GM19025 (cell line): ENCODE results near the gene ABHD16A.
"Not testable (repeated sequence)": the region's sequence is repeated elsewhere in the genome, so short reads cannot be mapped to it uniquely, and the experiment has no call there.

ENCODE experiments used
- ATAC-seq: cut with Tn5 transposase; IDR thresholded peaks from one replicate; pipeline ENCODE4 v1.9.1; 2021; ENCODE audit warnings: mild to moderate bottlenecking, low read depth, moderate library complexity; ENCODE audit not compliant: unreplicated experiment

Gene ABHD16A

DNA sequence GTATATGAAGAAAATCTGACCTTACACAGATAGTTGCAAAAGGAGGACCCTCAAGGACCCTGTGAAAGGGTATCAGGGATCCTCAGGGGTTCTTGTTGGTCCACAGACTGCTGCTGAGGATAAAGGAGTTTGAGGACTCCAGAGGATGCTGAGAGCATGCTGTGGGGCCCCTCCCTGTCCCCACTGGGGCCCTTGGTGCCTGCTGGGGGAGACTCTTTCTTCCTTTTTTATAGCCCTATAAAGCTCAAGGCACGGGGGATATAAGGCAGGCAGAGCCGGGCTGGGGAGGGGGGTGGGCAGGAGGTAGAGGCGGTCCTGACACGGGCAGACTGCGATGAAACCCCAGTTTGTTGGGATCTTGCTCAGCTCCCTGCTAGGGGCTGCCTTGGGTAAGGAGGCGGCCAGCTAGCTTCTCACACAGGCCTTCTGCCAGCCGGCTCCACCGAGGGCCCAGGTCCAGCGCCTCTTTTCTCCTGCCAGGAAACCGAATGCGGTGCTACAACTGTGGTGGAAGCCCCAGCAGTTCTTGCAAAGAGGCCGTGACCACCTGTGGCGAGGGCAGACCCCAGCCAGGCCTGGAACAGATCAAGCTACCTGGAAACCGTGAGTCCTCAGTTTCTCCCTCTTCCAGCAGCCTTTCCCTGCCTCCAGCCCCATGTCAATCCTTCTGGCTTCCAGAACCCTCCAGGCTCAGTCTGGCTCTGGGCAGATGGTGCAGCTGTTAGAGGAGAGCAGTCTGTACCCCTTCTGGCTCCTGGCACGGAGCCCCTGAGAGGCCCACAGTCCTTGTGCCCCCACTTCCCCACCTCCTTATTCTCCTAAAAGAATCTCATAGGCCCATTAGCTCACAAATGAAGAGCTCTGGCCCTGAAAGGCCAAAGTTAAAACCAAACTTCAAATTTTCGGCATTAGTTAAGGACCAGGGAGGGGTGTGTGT, 12.2 kb upstream of the ABHD16A start, which contains the start of gene LY6G6D:
TSS of gene LY6G6D (plus strand) at position 327 of the 937 bp plus-strand sequence. CDS start at position 335, 8 bp downstream.
- ATAC-seq, result no peak

GRCh38 chr6:31713991-31714684, 11.0 kb upstream of the ABHD16A start:
- no peak for ATAC-seq

DNA sequence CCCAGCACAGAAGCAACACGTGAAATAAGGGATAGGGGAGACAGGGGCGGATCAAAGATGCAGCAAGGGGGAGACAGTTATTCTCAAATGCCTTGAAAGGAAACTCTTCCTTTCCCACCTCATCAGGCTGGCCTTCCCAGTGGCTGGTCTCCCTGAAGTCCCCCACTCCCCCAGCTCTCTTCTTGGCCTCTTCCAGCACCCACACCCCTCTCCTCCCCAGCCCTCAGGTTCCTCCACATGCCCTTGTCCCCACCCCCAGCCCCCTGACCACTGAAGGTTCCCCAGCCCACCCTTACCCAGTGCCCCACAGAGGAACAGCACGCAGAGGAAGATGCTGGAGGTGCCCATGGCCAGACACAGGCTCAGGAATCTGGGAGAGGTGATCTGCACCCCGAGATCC, 10.3 kb upstream of the ABHD16A start:
- ATAC-seq, result no peak

DNA sequence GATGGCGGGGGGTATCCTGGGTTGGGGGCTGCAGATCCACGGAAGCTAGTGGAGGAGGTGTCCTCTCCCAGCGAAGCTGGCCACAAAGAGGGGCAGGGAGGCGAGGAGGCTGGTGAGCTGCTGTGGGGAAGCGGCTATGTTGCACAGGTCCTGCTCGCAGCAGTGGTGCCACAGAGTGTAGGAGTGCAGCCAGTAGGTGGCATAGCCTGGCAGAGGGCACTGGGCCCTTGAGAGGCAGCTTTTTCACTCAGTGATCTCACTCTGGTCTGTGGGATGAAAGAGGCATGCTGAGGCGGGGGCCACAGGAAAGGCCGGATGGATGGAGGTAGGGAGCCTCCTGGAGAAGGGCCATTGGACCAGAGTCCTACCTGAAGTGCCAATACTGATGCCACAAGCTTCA, 9.2 kb upstream of the ABHD16A start:
- no peak for ATAC-seq

GRCh38 chr6:31711233-31711632, 8.1 kb upstream of the ABHD16A start:
- ATAC-seq, result no peak

DNA sequence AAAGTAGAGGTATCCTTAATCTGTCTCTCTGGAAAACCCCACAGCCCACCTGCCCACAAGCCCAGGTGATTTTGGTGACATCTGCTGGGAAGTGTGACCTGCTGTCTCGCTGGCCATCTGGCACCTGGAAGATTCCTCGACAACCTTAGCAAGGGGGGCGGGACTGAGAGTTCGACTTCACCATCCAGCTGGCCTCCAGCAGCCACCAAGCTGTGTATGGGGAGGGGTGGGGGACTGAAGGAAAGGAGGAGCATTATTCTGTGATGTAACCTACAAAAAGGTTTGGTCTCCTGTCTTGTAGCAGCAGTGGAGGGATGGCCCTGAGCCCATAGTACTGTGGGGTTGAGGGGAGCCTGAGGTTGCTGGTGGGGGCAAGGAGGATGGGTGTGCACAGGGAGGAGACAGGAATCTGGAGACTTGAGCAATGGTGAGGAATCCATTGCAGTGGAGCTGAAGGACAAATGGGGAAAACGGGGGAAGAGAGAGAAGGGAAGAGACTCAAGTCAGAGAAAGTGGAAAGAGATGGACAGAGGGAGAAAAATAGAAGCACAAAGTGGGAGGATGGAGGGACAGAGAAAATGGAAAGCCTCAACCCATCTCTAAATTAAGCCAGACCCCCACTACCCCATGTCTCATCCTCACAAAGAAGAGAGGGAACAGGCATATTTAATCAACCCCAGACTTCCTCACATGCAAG, 7.5 kb upstream of the ABHD16A start:
- ATAC-seq, result no peak

- not testable (repeated sequence) for ATAC-seq
These were observed 6.0 kb upstream of the ABHD16A start for GRCh38 chr6:31709157-31709556.

DNA sequence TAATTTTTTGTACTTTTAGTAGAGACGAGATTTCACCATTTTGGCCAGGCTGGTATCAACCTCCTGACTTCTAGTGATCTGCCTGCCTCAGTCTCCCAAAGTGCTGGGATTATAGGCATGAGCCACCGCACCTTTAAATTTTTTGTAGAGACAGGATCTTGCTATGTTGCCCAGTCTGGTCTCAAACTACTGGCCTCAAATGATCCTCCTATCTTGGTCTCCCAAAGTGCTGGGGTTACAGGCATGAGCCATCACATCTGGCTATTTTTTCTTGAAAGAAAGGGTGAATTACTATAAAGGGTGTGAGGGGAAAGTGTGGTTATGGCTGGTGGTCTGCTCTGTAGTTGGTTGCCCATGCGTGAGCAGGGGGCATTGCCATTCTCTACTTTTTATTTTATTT, 5.1 kb upstream of the ABHD16A start:
- no peak for ATAC-seq

DNA sequence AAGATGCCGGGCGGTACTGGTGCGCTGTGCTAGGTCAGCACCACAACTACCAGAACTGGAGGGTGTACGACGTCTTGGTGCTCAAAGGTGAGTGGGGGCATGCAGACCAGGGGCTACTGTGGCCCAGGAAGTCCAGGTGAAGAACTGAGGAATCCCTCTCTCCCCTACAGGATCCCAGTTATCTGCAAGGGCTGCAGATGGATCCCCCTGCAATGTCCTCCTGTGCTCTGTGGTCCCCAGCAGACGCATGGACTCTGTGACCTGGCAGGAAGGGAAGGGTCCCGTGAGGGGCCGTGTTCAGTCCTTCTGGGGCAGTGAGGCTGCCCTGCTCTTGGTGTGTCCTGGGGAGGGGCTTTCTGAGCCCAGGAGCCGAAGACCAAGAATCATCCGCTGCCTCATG, 4.6 kb upstream of the ABHD16A start:
- no peak for ATAC-seq

GRCh38 chr6:31706599-31706998, 3.5 kb upstream of the ABHD16A start, which contains the start of gene LY6G6F:
TSS of gene LY6G6F (plus strand) at chr6:31706866. CDS start at chr6:31706907, 41 bp downstream.
- no peak for ATAC-seq

DNA sequence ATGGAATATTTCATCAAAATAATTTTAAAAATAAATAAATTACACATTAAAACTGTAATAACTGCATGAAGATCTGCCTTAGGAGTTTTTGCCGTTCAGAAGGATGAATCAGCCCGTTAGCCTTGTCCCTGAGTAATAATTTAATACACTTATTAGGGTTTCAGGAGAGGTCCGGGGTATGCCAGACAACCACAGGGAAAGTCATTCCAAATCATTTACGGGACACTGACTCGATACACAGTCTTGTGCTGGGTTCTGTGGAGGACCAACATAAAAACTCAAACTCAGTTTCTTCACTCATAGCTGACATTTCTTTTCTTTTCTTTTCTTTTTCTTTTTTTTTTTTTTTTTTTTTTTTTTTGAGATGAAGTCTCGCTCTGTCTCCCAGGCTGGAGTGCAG, 2.8 kb upstream of the ABHD16A start:
- no peak for ATAC-seq

- no peak for ATAC-seq
These were observed 712 bp downstream of the ABHD16A start for GRCh38 chr6:31702405-31702818.

DNA sequence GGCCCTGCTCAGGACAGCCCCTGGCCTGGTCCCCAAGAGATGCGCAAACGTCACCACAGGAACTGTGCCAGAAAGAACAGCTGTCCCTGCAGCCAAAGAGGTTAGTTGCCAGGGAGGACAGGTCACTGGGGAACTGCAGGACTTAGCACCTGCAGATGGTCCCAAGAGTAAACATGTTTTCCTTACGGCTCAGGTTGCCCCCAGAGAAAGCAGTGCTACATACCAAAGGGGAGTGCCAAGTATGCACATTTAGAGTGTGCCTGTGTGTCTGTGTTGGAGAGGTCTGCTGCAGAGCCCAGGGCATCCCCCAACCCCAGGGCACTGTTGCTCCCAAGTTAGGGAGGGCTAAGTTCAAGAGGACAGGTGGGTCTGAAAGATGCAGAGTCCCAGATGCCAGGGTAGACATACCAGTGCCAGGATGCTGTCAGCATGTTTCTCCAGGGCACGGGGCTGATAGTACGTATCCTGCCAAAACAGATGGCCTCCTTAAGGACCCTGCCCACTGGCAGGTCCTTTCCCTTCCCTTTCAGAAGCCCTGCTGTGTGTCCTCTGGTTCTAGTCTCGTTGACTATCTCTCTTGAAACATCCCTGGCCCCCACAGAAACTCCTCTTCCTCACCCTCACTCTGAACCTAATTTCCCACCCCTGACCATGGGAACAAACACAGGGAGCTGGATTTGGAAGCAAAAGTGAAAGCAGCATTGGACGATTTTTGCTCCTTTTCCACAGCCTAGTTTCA, 1.3 kb downstream of the ABHD16A start:
- ATAC-seq, result no peak

DNA sequence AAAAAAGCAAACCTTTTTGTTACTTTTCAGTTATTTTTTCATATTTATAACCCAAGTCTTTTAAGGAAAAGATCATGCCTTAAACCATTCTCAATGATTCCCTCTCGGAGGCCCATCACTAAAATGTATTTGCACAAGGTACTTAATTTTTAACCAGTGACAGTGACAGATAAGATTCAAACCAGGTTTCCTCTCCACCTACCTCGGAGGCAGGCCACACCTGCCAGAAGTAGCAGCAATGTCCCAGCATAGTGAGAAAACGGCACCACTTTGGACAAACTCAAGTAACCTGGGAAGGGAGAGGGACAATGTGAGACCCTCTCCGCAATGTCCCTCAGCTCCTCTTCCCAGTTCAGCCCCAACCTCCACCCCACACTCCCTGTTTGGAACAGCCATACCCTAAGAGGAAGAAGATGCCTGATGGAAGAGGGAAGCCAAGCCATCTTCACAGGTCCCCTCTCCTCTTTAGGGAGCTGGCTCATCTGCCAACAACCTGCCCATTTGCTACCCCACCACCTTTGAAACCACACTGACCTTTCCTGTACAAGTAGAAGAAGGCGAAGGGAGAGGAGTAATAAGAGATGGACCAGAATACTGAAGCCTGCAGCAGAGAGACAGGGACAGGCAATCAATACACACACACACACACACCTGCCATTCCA, 2.3 kb downstream of the ABHD16A start:
- ATAC-seq, result no peak

- ATAC-seq, result no peak
These were observed 5.6 kb downstream of the ABHD16A start for GRCh38 chr6:31697555-31697954.

DNA sequence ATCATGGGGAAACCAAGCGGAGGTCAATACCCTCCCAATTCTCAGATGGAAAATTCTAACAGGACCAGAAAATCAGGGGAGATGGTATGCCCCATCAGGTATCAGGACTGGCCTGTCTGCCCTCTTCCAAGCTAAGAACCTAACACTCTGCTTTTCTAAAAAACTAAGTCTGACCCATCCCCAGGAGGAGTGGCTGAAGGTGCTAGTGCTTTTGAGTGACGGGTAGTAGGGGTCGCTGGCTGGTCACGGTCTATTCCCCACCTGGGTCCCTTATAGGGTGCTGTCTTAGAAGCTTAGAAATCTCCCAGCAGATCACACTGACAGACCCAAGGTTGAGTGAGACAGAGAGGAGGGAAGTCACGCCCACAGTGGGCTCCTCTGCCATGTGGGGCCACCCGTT, 9.6 kb downstream of the ABHD16A start:
- ATAC-seq, result no peak

GRCh38 chr6:31692886-31693285, 10.2 kb downstream of the ABHD16A start:
- no peak for ATAC-seq

GRCh38 chr6:31692353-31692752, 10.8 kb downstream of the ABHD16A start:
- no peak for ATAC-seq

DNA sequence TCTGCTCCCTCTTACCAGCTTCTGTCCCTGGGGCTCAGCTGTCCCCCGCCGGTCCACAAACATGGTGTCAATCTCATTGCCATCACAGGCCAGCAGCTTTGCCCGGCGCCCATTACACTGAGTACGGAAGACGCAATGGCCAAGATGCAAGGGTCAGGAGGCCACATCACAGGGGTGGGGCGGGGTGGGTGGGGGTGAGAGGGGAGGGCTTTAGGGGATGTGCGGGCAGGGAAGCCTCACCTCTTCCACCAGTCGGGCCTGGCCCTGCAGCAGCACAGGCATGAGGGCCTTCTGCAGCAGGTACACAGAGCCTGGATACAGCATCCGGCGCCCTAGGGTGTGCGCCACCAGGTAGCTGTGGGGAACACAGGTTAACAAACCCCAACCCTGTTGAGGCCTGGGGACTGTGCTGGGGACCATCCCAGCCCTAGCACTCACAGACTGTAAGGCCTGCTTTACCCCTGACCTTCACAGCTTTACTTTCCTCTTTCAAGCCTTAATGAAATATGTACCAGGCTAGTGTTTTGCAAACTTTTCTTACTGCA, 11.5 kb downstream of the ABHD16A start:
- ATAC-seq, result no peak
